B cell (primary cell): ENCODE data around the gene FNDC11. TPM values are rescaled to one million over a fixed set of nuclear protein-coding genes. Genes with fewer than 3 reads are reported as not detected.
A peak's percentile ranks its signal among the peaks of the same experiment; 100 is the strongest.

Experiments used
- ATAC-seq: fragments of 200-7000 bp; cut with Tn5 transposase; one replicate; pipeline ENCODE4 v1.10.0; 2021; ENCODE audit warnings: low read depth, mild to moderate bottlenecking, moderate number of reproducible peaks, moderate library complexity
- CTCF ChIA-PET: fragments of 350-600 bp; sonication (Branson Sonifier 250); formaldehyde crosslinking; loops from one replicate; lab custom pipeline; 2021; ENCODE audit warnings: antibody characterized with exemption, inconsistent platforms; lab: Charles Lee
- POLR2A ChIA-PET: fragments of 350-600 bp; sonication (Branson Sonifier 250); formaldehyde crosslinking; loops from one replicate; lab custom pipeline; 2021; ENCODE audit warnings: antibody characterized with exemption; lab: Charles Lee
- DNase-seq: peaks from one replicate; pipeline ENCODE4 v3.0.0; 2013
- H2AFZ ChIP-seq: 2 replicates; pipeline ENCODE4 v1.6.1; 2012; ENCODE audit warnings: mild to moderate bottlenecking, low read depth, low read length; ENCODE audit not compliant: insufficient read depth, poor library complexity, severe bottlenecking
- H3K27ac ChIP-seq, 2 donors: 1 replicate in 1 of 2; 2 replicates in 1 of 2; pipeline ENCODE4 v1.5.1; 2012 to 2013; ENCODE audit warnings: low read length in 2 of 2, mild to moderate bottlenecking in 2 of 2, moderate library complexity in 1 of 2
- H3K27me3 ChIP-seq, 4 experiments: fragments of 200-600 bp in 1 of 4; sonication (generic) in 1 of 4; replicated peaks in 1 of 4; 1 replicate in 2 of 4; 2 replicates in 2 of 4; pipeline versions ENCODE4 v1.6.1 to v1.7.0; 2013 to 2016; ENCODE audit warnings: low read length in 3 of 4, mild to moderate bottlenecking in 2 of 4, mixed read lengths in 1 of 4, moderate library complexity in 1 of 4; ENCODE audit not compliant: insufficient read depth in 4 of 4, control insufficient read depth in 3 of 4; ENCODE audit errors: control extremely low read depth in 1 of 4
- H3K36me3 ChIP-seq, 2 experiments: replicated peaks in 1 of 2; 1 replicate in 1 of 2; 2 replicates in 1 of 2; pipeline versions ENCODE4 v1.6.1 to v1.7.1; 2013; ENCODE audit warnings: low read length in 1 of 2; ENCODE audit not compliant: insufficient read depth in 2 of 2, control insufficient read depth in 1 of 2; ENCODE audit errors: control extremely low read depth in 1 of 2, extremely low read depth in 1 of 2
- H3K4me1 ChIP-seq, 2 donors: fragments of 200-600 bp in 1 of 2; sonication (generic) in 1 of 2; 1 replicate in 1 of 2; 2 replicates in 1 of 2; pipeline versions ENCODE4 v1.5.1 to v1.6.1; 2013 to 2017; ENCODE audit warnings: low read length in 2 of 2; ENCODE audit not compliant: control insufficient read depth in 2 of 2, insufficient read depth in 2 of 2
- H3K4me2 ChIP-seq: replicated peaks from 2 replicates; pipeline ENCODE3; 2012; ENCODE audit warnings: mild to moderate bottlenecking, low read depth, low read length; ENCODE audit not compliant: poor library complexity, severe bottlenecking
- H3K4me3 ChIP-seq, 5 experiments: fragments of 200-600 bp in 1 of 5; sonication (generic) in 1 of 5; 1 replicate in 3 of 5; 2 replicates in 2 of 5; pipeline versions ENCODE4 v1.5.1 to v1.7.0; 2011 to 2016; ENCODE audit warnings: low read length in 4 of 5, mild to moderate bottlenecking in 4 of 5, low read depth in 2 of 5, control low read depth in 1 of 5, moderate library complexity in 1 of 5; ENCODE audit not compliant: insufficient read depth in 1 of 5; ENCODE audit errors: control extremely low read depth in 1 of 5, extremely low read depth in 1 of 5
- H3K79me2 ChIP-seq: fragments of 200-600 bp; sonication (generic); one replicate; pipeline ENCODE4 v1.6.0; 2016; ENCODE audit warnings: low read length; ENCODE audit not compliant: control insufficient read depth, insufficient read depth
- H3K9ac ChIP-seq: fragments of 200-600 bp; sonication (generic); 2 replicates; pipeline ENCODE4 v1.6.1; 2017; ENCODE audit warnings: mild to moderate bottlenecking, low read length, moderate library complexity
- H3K9me3 ChIP-seq, 3 donors: one replicate each; pipeline versions ENCODE4 v1.6.1 to v1.7.1; 2013; ENCODE audit warnings: low read length in 2 of 3; ENCODE audit not compliant: control insufficient read depth in 2 of 3, insufficient read depth in 1 of 3; ENCODE audit errors: control extremely low read depth in 1 of 3
- H4K20me1 ChIP-seq: 2 replicates; pipeline ENCODE4 v1.6.0; 2012; ENCODE audit warnings: mild to moderate bottlenecking, low read length; ENCODE audit not compliant: insufficient read depth, control insufficient read depth, poor library complexity, severe bottlenecking
- H3K27ac Mint-ChIP-seq: one replicate; pipeline ENCODE4 v1.8.0; 2021; ENCODE audit warnings: mixed read lengths
- H3K27me3 Mint-ChIP-seq: one replicate; pipeline ENCODE4 v1.8.0; 2021; ENCODE audit warnings: mixed read lengths
- H3K4me1 Mint-ChIP-seq: one replicate; pipeline ENCODE4 v1.8.0; 2021; ENCODE audit warnings: mixed read lengths
- H3K4me3 Mint-ChIP-seq: one replicate; pipeline ENCODE4 v1.8.0; 2021; ENCODE audit warnings: mixed read lengths
- H3K9me3 Mint-ChIP-seq: one replicate; pipeline ENCODE4 v1.8.0; 2022; ENCODE audit warnings: mixed read lengths; ENCODE audit not compliant: insufficient read depth
- CTCF ChIP-seq: fragments of 200-600 bp; IDR thresholded peaks from one replicate; pipeline ENCODE4 v1.8.0; 2022; ENCODE audit warnings: antibody characterized with exemption, mild to moderate bottlenecking
- EZH2 ChIP-seq: IDR thresholded peaks from 2 replicates; pipeline ENCODE4 v1.6.1; 2012; ENCODE audit warnings: borderline replicate concordance, low read depth, mild to moderate bottlenecking, moderate library complexity, low read length; ENCODE audit not compliant: insufficient read depth, poor library complexity, severe bottlenecking
- WGBS: methylation state at CpG from one replicate; pipeline ENCODE4 v1.1.5; 2013; ENCODE audit warnings: missing lambda C conversion rate; ENCODE audit not compliant: insufficient coverage; 5-methylcytosine and 5-hydroxymethylcytosine counted together
- intact Hi-C: fragments of 100-400 bp; cut with micrococcal nuclease; formaldehyde crosslinking; loops from one replicate; pipeline ENCODE4 v1.10.0; 2022
- polyA plus RNA-seq: library from polyadenylated mRNA; depleted of rRNA; stranded (reverse); fragments of >200 nt; gene quantifications from 2 replicates; pipeline ENCODE4 v1.2.3, GENCODE V29; 2012
- total RNA-seq, 2 donors: library from RNA; stranded (reverse); fragments of 120-200 nt in 1 of 2; gene quantifications; 1 replicate in 1 of 2; 2 replicates in 1 of 2; pipeline versions ENCODE4 v1.2.3 to v1.2.4, GENCODE V29; 2013 to 2022

FNDC11 gene
- total and polyA plus RNA-seq, 2 donors (not counting 1 experiment from before 2014, with no cell fraction given) = 3.8 to 34.2 TPM

DNA sequence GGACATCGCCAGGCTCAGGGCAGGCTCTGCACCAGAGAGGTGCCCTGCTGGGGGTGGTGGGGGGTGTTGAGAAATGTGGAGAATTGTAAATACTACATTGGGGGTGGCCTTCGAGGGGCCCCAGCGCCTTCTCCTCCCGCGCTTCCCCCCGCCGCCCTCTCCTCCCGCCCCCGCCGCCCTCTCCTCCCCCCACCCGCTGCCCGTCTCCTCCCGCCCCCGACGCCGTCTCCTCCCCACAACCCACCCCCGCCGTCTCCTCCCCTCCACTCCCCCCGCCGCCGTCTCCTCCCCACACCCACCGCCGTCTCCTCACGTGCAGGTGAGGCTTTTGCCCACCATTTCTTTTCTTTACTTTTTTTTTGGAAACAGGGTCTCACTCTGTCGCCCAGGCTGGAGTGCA lies 4.9 kb upstream of the FNDC11 start:
- Mint-ChIP-seq H3K4me1 (peaks cover 60% of the 10 kb centered on the region), H3K9me3 (no peaks in the 10 kb centered on the region), H3K4me3 (no peak overlapping the region), H3K27ac (peak overlapping the region; percentile 15), H3K27me3 (no peaks in the 10 kb centered on the region)
- CTCF ChIA-PET = no interaction called here
- Histone ChIP-seq H3K4me3 (no peak overlapping the region), H3K27ac (no peak overlapping the region), H3K79me2 (no peaks in the 10 kb centered on the region), H3K9ac (no peak overlapping the region), H4K20me1 (no peaks in the 10 kb centered on the region), H3K36me3 (no peaks in the 10 kb centered on the region), H2AFZ (no peak overlapping the region), H3K27me3 (peaks cover 0 to 8% (median 1%) of the 10 kb centered on the region in 4 experiments), H3K9me3 (peaks cover 0 to 5% (median 0%) of the 10 kb centered on the region in 3 donors), H3K4me2 (peak overlapping the region; percentile 8), H3K4me1 (peaks cover 40 to 71% of the 10 kb centered on the region in 2 donors)
- TF ChIP-seq CTCF (no peak), EZH2 (no peak)
- no peak for ATAC-seq
- POLR2A ChIA-PET = no interaction called here
- no peak for DNase-seq
- intact Hi-C loops = no loop called here
- 28% methylated on average over 4 of the region's 25 CpGs for WGBS

GRCh38 chr20:63549679-63550282 lies 4.2 kb upstream of the FNDC11 start:
- no peaks in the 10 kb centered on the region for H3K9me3 Mint-ChIP-seq
- no peaks in the 10 kb centered on the region for H3K27me3 Mint-ChIP-seq
- Histone ChIP-seq H3K4me2 (no peak overlapping the region), H3K27ac (no peak overlapping the region), H3K4me3 (no peak overlapping the region), H4K20me1 (peaks cover under 1% of the 10 kb centered on the region), H3K9me3 (peaks cover 0 to 5% (median 0%) of the 10 kb centered on the region in 3 donors), H3K9ac (no peak overlapping the region), H3K27me3 (peaks cover 0 to 8% (median 1%) of the 10 kb centered on the region in 4 experiments), H2AFZ (no peak overlapping the region), H3K4me1 (peaks cover 44 to 71% of the 10 kb centered on the region in 2 donors), H3K79me2 (no peaks in the 10 kb centered on the region), H3K36me3 (no peaks in the 10 kb centered on the region)
- H3K4me3 Mint-ChIP-seq = peak overlapping the region; percentile 29
- H3K27ac Mint-ChIP-seq = peak overlapping the region; percentile 61
- TF ChIP-seq EZH2 = no peak
- no peak for TF ChIP-seq CTCF
- POLR2A ChIA-PET = interaction anchor here (0.7 kb wide), 1 partner anchor 8 kb away, joined by 4 read pairs; no protein-coding TSS in a partner anchor
- no peak for ATAC-seq
- CTCF ChIA-PET = no interaction called here
- intact Hi-C loops = no loop called here
- no peak for DNase-seq
- WGBS = 80% methylated on average over 14 of the region's 18 CpGs
- H3K4me1 Mint-ChIP-seq = peaks cover 63% of the 10 kb centered on the region
